ENCODE data around the gene BNIP2. TPM values are rescaled to one million over a fixed set of nuclear protein-coding genes. Genes with fewer than 3 reads are reported as not detected.
A peak's percentile ranks its signal among the peaks of the same experiment; 100 is the strongest.

The BNIP2 gene, protein sequence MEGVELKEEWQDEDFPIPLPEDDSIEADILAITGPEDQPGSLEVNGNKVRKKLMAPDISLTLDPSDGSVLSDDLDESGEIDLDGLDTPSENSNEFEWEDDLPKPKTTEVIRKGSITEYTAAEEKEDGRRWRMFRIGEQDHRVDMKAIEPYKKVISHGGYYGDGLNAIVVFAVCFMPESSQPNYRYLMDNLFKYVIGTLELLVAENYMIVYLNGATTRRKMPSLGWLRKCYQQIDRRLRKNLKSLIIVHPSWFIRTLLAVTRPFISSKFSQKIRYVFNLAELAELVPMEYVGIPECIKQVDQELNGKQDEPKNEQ
- 105 and 113 TPM in 2 replicates for total RNA-seq

DNA sequence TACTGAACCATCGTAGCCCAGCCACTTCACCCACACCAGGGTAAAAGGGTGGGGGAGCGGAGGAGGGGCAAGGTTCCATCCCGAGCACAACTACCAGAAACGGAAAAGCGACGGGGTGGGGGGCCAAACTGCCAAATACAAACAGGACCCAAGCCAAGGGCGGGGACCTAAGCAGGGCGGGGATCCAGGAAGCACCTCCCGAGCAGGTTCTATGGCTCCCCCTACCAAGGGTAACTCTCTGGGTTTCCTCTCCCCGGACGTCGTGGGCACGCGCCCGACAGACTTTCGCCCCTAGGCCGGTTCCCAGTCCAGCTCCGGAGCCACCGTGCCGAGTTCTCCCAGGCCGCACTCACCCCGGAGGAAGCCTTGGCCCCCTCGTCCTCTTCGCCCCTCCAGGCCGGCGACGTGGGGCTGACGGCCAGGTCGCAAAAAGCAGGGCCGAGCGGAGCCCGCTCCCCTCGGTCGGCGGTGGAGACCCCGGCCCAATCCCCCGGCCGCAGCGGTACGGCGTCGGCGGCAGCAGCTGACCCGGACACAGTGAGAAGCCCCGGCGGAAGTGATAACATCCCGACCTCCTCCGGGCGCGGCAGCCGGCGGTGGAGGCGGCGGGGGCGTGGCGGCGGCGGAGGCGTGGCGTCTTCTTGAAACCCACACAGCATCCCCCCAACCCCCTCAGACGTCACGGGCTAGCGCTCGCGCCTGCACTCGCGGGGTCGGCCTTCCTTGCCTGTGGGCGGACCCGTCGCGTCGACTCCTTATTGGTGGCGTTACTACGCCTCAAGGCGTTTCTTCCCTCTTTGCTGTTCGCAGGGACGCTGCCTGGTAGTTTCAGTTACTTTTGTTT, at the start of gene BNIP2:
BNIP2 (minus strand) TSS at position 539 of the 844 bp plus-strand sequence. CDS start 6,863 bp downstream, outside the sequence.
- TF ChIP-seq, protein P1, sequence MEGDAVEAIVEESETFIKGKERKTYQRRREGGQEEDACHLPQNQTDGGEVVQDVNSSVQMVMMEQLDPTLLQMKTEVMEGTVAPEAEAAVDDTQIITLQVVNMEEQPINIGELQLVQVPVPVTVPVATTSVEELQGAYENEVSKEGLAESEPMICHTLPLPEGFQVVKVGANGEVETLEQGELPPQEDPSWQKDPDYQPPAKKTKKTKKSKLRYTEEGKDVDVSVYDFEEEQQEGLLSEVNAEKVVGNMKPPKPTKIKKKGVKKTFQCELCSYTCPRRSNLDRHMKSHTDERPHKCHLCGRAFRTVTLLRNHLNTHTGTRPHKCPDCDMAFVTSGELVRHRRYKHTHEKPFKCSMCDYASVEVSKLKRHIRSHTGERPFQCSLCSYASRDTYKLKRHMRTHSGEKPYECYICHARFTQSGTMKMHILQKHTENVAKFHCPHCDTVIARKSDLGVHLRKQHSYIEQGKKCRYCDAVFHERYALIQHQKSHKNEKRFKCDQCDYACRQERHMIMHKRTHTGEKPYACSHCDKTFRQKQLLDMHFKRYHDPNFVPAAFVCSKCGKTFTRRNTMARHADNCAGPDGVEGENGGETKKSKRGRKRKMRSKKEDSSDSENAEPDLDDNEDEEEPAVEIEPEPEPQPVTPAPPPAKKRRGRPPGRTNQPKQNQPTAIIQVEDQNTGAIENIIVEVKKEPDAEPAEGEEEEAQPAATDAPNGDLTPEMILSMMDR (IDR thresholded peaks at IDR 0.05; ENCODE audit: insufficient read depth, low read length, poor library complexity, severe bottlenecking), result no peak
- DNase-seq (ENCODE audit: low read depth), result peak; percentile 92
- H3K27me3 ChIP-seq (ENCODE audit: control insufficient read depth, insufficient read depth, low read length), result no peaks in the 10 kb centered on the region
- peak within 1 kb of the TSS; percentile 98 for H3K4me3 ChIP-seq (ENCODE audit: low read depth, low read length)
- no peaks in the 10 kb centered on the region for H3K36me3 ChIP-seq (ENCODE audit: control insufficient read depth, insufficient read depth, low read length)

- TF ChIP-seq, protein P1 (IDR thresholded peaks at IDR 0.05; ENCODE audit: insufficient read depth, low read length, poor library complexity, severe bottlenecking), result no peak
These were observed 49.6 kb upstream of the BNIP2 start for GRCh38 chr15:59738676-59739075.

DNA sequence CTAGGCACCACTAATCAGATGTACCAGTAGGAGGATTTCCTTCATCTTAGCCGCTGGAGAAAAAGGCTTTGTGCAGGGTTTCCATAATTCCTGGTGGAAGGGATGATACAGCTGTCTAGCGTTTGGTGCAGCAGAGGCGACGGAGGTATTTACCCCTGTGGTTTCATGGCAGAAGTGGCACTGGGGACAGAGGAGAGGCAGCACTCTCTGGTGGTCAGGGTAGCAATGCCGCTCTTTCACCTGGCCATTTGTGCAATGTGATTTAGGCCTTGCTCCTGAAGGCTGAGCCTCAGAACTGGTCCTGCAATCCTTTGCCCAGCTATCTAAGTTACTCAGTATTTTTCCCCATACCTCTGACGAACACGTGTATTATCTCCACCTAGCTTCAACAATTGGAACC, 47.1 kb upstream of the BNIP2 start:
- TF ChIP-seq, protein P1 (IDR thresholded peaks at IDR 0.05; ENCODE audit: insufficient read depth, low read length, poor library complexity, severe bottlenecking), result no peak
- no peak overlapping the region for H3K4me3 ChIP-seq (ENCODE audit: low read depth, low read length)
- H3K27me3 ChIP-seq (ENCODE audit: control insufficient read depth, insufficient read depth, low read length), result no peaks in the 10 kb centered on the region
- H3K36me3 ChIP-seq (ENCODE audit: control insufficient read depth, insufficient read depth, low read length), result no peaks in the 10 kb centered on the region
- no peak for DNase-seq (ENCODE audit: low read depth)

More at GRCh38 chr15:59738676-59739075, 49.6 kb upstream of the BNIP2 start:
- Histone ChIP-seq H3K4me3 (ENCODE audit: low read depth, low read length) (no peak overlapping the region), H3K36me3 (ENCODE audit: control insufficient read depth, insufficient read depth, low read length) (no peaks in the 10 kb centered on the region), H3K27me3 (ENCODE audit: control insufficient read depth, insufficient read depth, low read length) (peaks cover 7% of the 10 kb centered on the region)
- no peak for DNase-seq (ENCODE audit: low read depth)

GRCh38 chr15:59725151-59725486, 36.0 kb upstream of the BNIP2 start:
- DNase-seq (ENCODE audit: low read depth), result no peak
- H3K4me3 ChIP-seq (ENCODE audit: low read depth, low read length), result no peak overlapping the region
- H3K27me3 ChIP-seq (ENCODE audit: control insufficient read depth, insufficient read depth, low read length), result peaks cover 2% of the 10 kb centered on the region
- no peaks in the 10 kb centered on the region for H3K36me3 ChIP-seq (ENCODE audit: control insufficient read depth, insufficient read depth, low read length)
- TF ChIP-seq, protein P1 (IDR thresholded peaks at IDR 0.05; ENCODE audit: insufficient read depth, low read length, poor library complexity, severe bottlenecking), result no peak

GRCh38 chr15:59723687-59724346, 34.7 kb upstream of the BNIP2 start:
- TF ChIP-seq, protein P1 (IDR thresholded peaks at IDR 0.05; ENCODE audit: insufficient read depth, low read length, poor library complexity, severe bottlenecking), result no peak
- DNase-seq (ENCODE audit: low read depth), result no peak
- Histone ChIP-seq H3K36me3 (ENCODE audit: control insufficient read depth, insufficient read depth, low read length) (no peaks in the 10 kb centered on the region), H3K4me3 (ENCODE audit: low read depth, low read length) (no peak overlapping the region), H3K27me3 (ENCODE audit: control insufficient read depth, insufficient read depth, low read length) (peaks cover 2% of the 10 kb centered on the region)
